ENCODE data around the gene SPDYE3. TPM values are rescaled to one million over a fixed set of nuclear protein-coding genes. Genes with fewer than 3 reads are reported as not detected.
"Not testable (repeated sequence)": the region's sequence is repeated elsewhere in the genome, so short reads cannot be mapped to it uniquely, and the experiment has no call there.

The SPDYE3 gene
- total RNA-seq, 2 experiments from 2014 or later, result not detected

DNA sequence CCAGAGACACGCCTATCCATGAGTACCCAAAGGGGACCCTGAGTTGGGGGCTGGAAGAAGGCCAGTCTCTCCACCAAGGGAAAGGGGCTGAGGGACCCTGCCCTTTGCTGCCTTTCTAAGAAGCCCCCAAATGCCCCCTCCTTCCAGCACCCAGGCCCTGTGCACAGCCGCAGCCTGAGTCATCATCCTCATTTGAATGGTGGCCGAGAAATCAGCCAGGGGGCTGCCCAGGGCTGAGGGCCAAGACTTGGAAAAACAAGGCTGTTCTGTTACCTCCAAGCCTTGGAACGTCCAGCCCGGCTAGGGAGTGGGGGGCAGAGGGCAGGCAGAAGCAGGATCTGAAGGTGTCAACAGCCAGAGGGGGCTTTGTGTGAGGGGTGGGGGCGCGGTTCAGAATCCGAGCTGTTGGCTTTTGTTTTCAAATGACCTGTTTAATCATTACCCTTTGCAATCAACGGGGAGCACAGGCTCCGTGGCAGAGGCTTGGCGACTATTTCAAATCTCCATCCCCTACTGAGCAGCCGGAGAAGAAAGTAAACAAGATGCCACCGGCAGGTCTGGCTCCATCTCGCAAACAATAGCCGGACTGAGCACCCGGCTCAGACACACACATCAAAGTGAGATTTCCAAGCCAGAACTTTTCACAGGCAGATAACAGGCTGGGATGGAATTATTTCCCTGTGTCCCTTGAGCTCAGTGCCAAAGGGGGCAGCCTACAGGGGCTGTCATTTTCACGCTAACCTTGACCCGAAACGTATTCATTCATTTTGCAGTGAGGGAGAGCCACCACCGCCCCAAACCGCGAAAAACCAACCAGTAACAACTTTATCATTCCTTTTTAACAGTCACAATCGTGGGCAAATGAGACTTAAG, 37.2 kb upstream of the SPDYE3 start:
- DNase-seq; ATAC-seq; H3K27ac Mint-ChIP-seq; intact Hi-C loops (cut with DNase I, micrococcal nuclease); H3K36me3 Mint-ChIP-seq (ENCODE audit: low read depth); H3K27me3 Mint-ChIP-seq; H3K9me3 Mint-ChIP-seq (ENCODE audit: low read depth); POLR2A ChIA-PET: not testable (repeated sequence)
- H3K4me3 Mint-ChIP-seq, result peak overlapping the region; percentile 62
- CTCF ChIA-PET, result interaction anchor here (0.7 to 1.0 kb wide), 2 partner anchors 421 to 485 kb away, joined by 3 read pairs; no protein-coding TSS in a partner anchor
- peaks cover 13% of the 10 kb centered on the region for H3K4me1 Mint-ChIP-seq

DNA sequence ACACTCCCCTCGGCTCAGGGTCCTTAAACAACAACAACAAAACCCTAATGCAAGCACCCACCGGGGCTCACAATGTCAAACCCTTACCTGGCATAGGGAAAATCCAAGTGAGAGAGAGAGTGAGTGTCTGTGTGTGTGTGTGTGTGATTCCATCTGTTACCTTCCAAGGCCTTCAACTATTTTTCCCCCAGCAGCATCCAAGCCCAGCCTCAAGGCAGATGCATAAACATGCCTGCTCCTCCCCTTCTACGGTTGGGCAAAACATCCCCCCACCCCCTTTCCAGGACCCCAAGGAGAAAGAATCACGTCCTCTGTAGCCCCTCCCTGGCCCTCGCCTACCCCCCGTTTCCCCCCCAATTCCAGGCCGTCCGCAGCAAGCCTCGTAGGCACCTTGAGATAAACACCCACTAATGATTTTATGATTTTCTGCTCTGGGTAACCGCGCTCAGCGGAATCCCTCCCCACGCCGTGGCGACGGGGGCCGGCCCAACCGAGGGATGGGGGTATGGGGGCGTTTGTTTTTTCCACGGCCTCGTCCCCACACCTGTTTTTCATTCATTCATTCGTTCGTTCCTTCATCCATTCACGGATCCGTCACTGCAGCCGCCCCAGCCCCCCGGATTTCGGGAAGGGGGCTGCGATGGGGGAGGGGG, 36.4 kb upstream of the SPDYE3 start:
- H3K27ac Mint-ChIP-seq; intact Hi-C loops (cut with DNase I, micrococcal nuclease): not testable (repeated sequence)

DNA sequence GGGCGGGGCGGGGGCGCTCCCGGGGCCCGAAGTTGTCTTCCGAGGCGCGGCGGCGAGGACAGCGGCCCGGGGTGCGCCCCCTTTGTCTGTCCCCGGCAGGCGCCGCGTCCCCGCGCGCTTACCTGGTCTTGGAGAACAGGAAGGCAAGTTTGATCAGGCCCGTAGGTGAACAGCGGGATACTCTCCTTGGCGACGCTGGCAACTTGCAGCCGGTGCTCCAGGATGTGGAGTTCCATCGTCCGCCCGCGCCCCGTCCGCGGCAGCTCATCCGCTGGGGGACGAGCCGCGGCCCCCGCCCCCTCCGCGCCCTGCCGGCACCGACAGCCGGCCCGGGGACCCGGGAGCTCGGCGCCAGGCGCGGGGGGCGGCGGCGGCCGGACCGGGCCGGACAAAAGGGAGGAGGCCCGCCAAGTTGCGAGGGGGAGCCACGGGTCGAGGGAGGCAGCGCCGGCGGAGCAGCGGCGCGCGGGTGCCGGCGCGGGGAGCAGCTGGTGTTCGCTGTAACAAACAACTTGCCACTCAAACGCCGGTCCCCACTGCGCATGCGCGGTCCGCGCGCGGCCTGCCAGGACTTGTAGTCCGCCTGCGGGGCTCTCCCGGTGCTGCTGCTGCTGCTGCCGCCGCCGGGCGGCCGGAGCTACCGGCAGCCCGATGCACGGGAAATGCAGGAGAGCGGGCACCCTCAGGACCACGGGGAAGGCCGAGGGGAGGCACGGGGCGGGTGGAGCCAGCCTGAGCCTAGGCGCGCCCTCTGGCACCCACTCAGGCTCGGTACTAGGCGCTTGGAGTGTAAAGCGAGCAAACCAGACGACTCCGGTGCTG, 35.6 kb upstream of the SPDYE3 start:
- H3K4me3 Mint-ChIP-seq, result peak overlapping the region; percentile 65
- peaks cover 13% of the 10 kb centered on the region for H3K4me1 Mint-ChIP-seq
- no peaks in the 10 kb centered on the region for H3K27me3 Mint-ChIP-seq
- DNase-seq, result peak; percentile 99
- POLR2A ChIA-PET, result interaction anchor here (0.6 to 0.7 kb wide), 2 partner anchors 352 to 434 kb away, joined by 3 to 4 read pairs; partner anchors contain the start of gene POP7
- CTCF ChIA-PET, result interaction anchor here (1.1 kb wide), 1 partner anchor 139 kb away, joined by 7 read pairs; no protein-coding TSS in a partner anchor
- no peak overlapping the region for H3K27ac Mint-ChIP-seq
- intact Hi-C loops (cut with DNase I, micrococcal nuclease), result loop anchor here in 1 of 2 experiments (1.0 kb wide), 2 partner anchors 124 to 140 kb away; partner anchors contain the start of gene LAMTOR4
- no peaks in the 10 kb centered on the region for H3K9me3 Mint-ChIP-seq (ENCODE audit: low read depth)
- H3K36me3 Mint-ChIP-seq (ENCODE audit: low read depth), result no peaks in the 10 kb centered on the region
- peak; percentile 93 for ATAC-seq

More for the DNA sequence above, 36.4 kb upstream of the SPDYE3 start:
- Mint-ChIP-seq H3K4me3 (peak overlapping the region; percentile 62), H3K4me1 (peaks cover 13% of the 10 kb centered on the region)
- H3K36me3 Mint-ChIP-seq (ENCODE audit: low read depth); ATAC-seq; POLR2A ChIA-PET; H3K9me3 Mint-ChIP-seq (ENCODE audit: low read depth); H3K27me3 Mint-ChIP-seq: not testable (repeated sequence)
- peak; percentile 24 for DNase-seq
- CTCF ChIA-PET, result interaction anchor here (0.7 to 1.0 kb wide), 2 partner anchors 421 to 484 kb away, joined by 3 read pairs; no protein-coding TSS in a partner anchor

DNA sequence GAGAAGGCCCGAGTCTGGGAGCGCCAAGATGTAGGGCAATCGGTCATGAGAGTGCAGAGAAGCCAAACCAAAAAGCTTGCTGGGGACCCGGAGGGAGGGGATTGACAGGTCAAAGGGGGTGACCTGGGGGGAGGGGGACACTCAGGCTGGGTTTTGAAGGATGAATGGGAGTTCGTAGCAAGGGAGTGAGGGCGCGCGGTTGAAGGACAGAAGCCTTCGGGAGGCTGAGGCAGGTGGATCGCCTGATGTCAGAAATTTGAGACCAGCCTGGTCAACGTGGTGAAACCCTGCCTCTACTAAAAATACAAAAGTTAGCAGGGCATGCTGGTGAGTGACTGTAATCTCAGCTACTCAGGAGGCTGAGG, 35.0 kb upstream of the SPDYE3 start:
- ChIA-PET POLR2A (interaction anchor here (0.6 kb wide), 2 partner anchors 289 to 352 kb away, joined by 3 read pairs; no protein-coding TSS in a partner anchor), CTCF (interaction anchor here (0.7 to 1.1 kb wide), 2 partner anchors 140 to 251 kb away, joined by 3 to 7 read pairs; no protein-coding TSS in a partner anchor)
- not testable (repeated sequence) for H3K36me3 Mint-ChIP-seq (ENCODE audit: low read depth); H3K9me3 Mint-ChIP-seq (ENCODE audit: low read depth); DNase-seq; H3K27me3 Mint-ChIP-seq; ATAC-seq
- H3K27ac Mint-ChIP-seq, result peak overlapping the region; percentile 47
- H3K4me3 Mint-ChIP-seq, result peak overlapping the region; percentile 65
- intact Hi-C loops (cut with DNase I, micrococcal nuclease), result loop anchor here in 1 of 2 experiments (1.0 kb wide), 2 partner anchors 124 to 140 kb away; partner anchors contain the start of gene LAMTOR4
- peaks cover 13% of the 10 kb centered on the region for H3K4me1 Mint-ChIP-seq

DNA sequence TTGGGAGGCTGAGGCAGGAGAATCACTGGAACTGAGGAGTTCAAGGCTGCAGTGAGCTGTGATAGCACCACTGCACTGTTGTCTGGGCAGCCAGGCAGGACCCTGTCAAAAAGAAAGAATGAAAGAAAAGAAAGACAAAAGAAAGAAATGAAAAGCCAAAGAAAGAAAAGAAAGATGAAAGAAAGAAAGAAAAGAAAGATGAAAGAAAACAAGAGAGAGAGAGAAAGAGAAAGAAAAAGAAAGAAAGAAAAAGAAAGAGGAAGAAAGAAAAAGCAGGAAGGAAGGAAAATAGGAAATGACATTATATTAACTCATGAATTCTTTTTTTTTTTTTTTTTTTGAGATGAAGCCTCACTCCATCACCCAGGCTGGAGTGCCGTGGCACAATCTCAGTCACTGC, 32.4 kb upstream of the SPDYE3 start:
- DNase-seq (no peak), ATAC-seq (no peak)
- H3K4me1 Mint-ChIP-seq, result peaks cover 13% of the 10 kb centered on the region
- intact Hi-C loops (cut with DNase I, micrococcal nuclease), result no loop called here
- H3K4me3 Mint-ChIP-seq, result no peak overlapping the region
- H3K36me3 Mint-ChIP-seq (ENCODE audit: low read depth), result peaks cover 3% of the 10 kb centered on the region
- no peaks in the 10 kb centered on the region for H3K27me3 Mint-ChIP-seq
- no peak overlapping the region for H3K27ac Mint-ChIP-seq
- ChIA-PET CTCF (interaction anchor here (0.6 kb wide), 1 partner anchor 69 kb away, joined by 3 read pairs; no protein-coding TSS in a partner anchor), POLR2A (interaction anchor here (0.6 kb wide), 1 partner anchor 1552 kb away, joined by 3 read pairs; no protein-coding TSS in a partner anchor)
- no peaks in the 10 kb centered on the region for H3K9me3 Mint-ChIP-seq (ENCODE audit: low read depth)

DNA sequence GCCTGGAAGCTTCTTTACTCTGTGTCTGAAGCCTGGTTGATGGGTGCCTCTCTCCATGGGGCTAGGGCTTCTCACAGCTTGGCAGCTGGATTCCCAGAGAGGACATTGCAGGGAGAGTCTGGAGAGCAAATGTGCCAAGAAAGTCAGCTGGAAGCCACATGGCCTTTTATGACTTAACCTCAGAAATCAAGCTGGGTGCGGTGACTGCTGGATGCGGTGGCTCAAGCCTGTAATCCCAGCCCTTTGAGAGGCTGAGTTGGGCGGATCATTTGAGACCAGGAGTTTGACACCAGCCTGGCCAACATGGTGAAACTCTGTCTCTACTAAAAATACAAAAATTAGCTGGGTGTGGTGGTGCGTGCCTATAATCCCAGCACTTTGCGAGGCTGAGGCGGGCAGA, 31.4 kb upstream of the SPDYE3 start:
- H3K36me3 Mint-ChIP-seq (ENCODE audit: low read depth); H3K4me3 Mint-ChIP-seq; H3K27ac Mint-ChIP-seq; ATAC-seq; DNase-seq; CTCF ChIA-PET; intact Hi-C loops (cut with DNase I, micrococcal nuclease); H3K27me3 Mint-ChIP-seq; H3K4me1 Mint-ChIP-seq; H3K9me3 Mint-ChIP-seq (ENCODE audit: low read depth): not testable (repeated sequence)
- POLR2A ChIA-PET, result interaction anchor here (0.6 kb wide), 1 partner anchor 566 kb away, joined by 4 read pairs; no protein-coding TSS in a partner anchor

DNA sequence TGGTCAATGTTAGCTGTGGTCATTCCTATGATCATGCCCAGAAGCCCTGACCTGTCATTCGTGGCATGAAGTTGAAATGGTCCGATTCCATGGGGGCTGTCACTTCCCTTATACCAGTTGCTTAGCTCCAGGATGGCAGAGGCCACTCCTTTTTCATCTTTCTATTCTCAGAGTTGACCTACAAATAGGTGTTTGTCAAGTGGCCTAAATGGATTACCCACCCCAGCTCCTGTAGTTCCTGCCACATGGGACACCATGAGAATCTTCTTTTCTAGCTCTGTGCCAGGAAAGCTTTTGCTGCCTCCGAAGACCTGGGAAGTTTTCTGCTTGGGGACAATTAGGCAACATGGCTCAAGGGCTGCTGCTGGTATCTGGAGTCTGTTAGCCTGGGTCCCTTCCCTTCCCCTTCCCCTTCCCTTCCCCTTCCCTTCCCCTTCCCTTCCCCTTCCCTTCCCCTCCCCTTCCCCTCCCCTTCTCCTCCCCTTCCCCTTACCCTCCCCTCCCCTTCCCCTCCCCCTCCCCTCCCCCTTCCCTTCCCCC, 25.4 kb upstream of the SPDYE3 start:
- POLR2A ChIA-PET, H3K4me3 Mint-ChIP-seq: not testable (repeated sequence)
- intact Hi-C loops (cut with DNase I, micrococcal nuclease), result loop anchor here in 1 of 2 experiments (2.0 kb wide), 1 partner anchor 73 kb away; no protein-coding TSS in a partner anchor

DNA sequence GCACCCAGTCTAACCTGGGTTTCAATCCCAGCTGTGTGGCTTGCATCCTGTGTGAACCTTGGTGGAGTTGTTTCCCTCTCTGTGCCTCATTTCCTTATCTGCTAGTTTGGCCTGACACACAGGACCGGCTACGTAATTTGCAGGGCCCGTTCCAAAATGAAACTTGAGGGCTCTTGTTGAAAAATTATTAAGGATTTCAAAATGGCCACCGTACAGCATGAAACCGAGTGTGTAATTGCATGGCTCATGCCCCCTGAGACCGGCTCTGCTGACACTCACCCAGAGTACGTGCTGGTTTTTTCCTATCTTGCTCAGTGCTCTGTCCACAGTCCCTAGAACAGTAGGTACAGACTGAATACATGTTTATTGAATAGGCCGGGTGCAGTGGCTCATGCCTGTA, 24.4 kb upstream of the SPDYE3 start:
- H3K4me3 Mint-ChIP-seq; H3K36me3 Mint-ChIP-seq (ENCODE audit: low read depth); H3K27ac Mint-ChIP-seq; DNase-seq; H3K27me3 Mint-ChIP-seq; H3K9me3 Mint-ChIP-seq (ENCODE audit: low read depth); ATAC-seq; POLR2A ChIA-PET; H3K4me1 Mint-ChIP-seq; CTCF ChIA-PET: not testable (repeated sequence)
- intact Hi-C loops (cut with DNase I, micrococcal nuclease), result loop anchor here in 1 of 2 experiments (2.0 kb wide), 1 partner anchor 74 kb away; no protein-coding TSS in a partner anchor

More for the DNA sequence above, 25.4 kb upstream of the SPDYE3 start:
- H3K27me3 Mint-ChIP-seq; DNase-seq; H3K36me3 Mint-ChIP-seq (ENCODE audit: low read depth); ATAC-seq; H3K9me3 Mint-ChIP-seq (ENCODE audit: low read depth); CTCF ChIA-PET; H3K4me1 Mint-ChIP-seq; H3K27ac Mint-ChIP-seq: not testable (repeated sequence)

DNA sequence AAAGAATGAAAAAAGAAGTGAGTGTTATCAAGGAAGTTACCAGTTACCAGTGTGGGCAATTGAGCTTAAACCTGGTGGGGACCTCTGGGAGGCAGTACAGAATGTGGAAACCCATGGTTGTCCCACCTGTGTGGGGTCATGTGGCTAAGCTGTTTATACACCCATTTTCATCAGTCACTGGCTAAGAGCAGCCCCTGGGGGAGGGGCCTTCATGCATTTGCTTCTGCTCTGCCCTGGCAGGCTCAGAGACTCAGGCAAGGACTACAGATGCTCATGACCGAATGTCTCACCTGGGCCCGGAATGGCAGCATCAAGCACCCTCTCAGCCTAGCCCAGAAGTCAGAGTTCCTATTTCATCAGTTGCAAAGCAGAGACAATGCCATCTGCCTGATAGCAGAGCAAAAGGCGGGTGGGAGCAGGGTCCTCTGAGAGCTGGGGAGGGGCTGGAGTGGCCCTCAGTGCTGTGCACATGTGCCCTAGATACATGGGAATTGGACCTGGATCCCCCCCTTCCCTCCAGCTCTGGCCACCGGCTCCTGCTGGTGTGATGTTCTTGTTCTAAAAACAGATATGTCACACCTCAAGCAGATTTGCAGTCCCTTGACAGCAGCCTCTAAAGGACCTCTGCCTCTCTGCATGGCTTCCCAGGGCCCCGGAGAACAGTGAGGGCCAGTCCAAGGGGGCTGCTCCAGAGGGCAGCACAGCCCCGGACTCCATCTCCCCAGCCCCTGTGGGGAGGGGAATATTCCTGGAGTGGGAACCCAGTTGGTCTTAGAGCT, 20.1 kb upstream of the SPDYE3 start:
- H3K36me3 Mint-ChIP-seq (ENCODE audit: low read depth); H3K27ac Mint-ChIP-seq; intact Hi-C loops (cut with DNase I, micrococcal nuclease); DNase-seq; H3K27me3 Mint-ChIP-seq; H3K9me3 Mint-ChIP-seq (ENCODE audit: low read depth); H3K4me1 Mint-ChIP-seq; ATAC-seq; CTCF ChIA-PET; H3K4me3 Mint-ChIP-seq: not testable (repeated sequence)
- POLR2A ChIA-PET, result interaction anchor here (0.6 kb wide), 1 partner anchor 10 kb away, joined by 3 read pairs; no protein-coding TSS in a partner anchor

DNA sequence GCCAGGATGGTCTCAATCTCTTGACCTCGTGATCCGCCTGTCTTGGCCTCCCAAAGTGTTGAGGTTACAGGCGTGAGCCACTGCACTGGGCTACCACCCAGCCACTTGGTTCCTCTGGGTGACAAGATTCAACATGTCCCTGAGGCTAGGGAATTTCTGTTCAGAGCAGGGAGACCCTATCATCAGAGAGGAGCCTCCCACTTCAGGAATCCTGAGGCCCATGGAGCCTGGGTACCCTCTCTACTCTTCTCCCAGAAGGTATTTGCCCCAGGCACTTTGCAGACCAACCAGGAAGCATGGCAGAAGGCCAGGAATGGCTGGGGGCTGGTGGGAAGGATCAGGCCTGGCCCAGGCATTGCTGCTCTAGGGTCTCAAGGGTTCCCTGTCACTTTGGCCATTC, 19.2 kb upstream of the SPDYE3 start:
- H3K36me3 Mint-ChIP-seq (ENCODE audit: low read depth); DNase-seq; H3K27ac Mint-ChIP-seq; ATAC-seq; POLR2A ChIA-PET; CTCF ChIA-PET; H3K9me3 Mint-ChIP-seq (ENCODE audit: low read depth); H3K27me3 Mint-ChIP-seq; intact Hi-C loops (cut with DNase I, micrococcal nuclease); H3K4me3 Mint-ChIP-seq: not testable (repeated sequence)
- peaks cover 13% of the 10 kb centered on the region for H3K4me1 Mint-ChIP-seq

All from activated CD4-positive, alpha-beta T cell treated with anti-CD3 and anti-CD28 coated beads for 36 hours (primary cell).